Lung (tissue), 12 donors: ENCODE measurements around the gene COX7A2. TPM values are rescaled to one million over a fixed set of nuclear protein-coding genes. Genes with fewer than 3 reads are reported as not detected.

ENCODE experiments used
- ATAC-seq: fragments of 200-7000 bp; cut with Tn5 transposase; one replicate; pipeline ENCODE4 v1.9.1; 2020; ENCODE audit warnings: moderate number of reproducible peaks; ENCODE audit not compliant: insufficient read depth, low FRiP score
- DNase-seq, 3 donors: peaks; one replicate each; pipeline ENCODE4 v3.0.0-alpha.2; 2013 to 2017
- H3K27ac ChIP-seq, 2 donors: one replicate each; pipeline ENCODE4 v1.5.1; 2013; ENCODE audit warnings: mild to moderate bottlenecking in 2 of 2, moderate library complexity in 2 of 2, control low read depth in 1 of 2, inconsistent platforms in 1 of 2, low read depth in 1 of 2, low read length in 1 of 2
- H3K27me3 ChIP-seq, 3 donors: one replicate each; pipeline ENCODE4 v1.5.1; 2013; ENCODE audit warnings: low read length in 2 of 3; ENCODE audit not compliant: control insufficient read depth in 3 of 3, insufficient read depth in 3 of 3
- H3K36me3 ChIP-seq, 4 donors: one replicate each; pipeline ENCODE4 v1.5.1; 2013; ENCODE audit warnings: low read length in 4 of 4, mild to moderate bottlenecking in 1 of 4, moderate library complexity in 1 of 4; ENCODE audit not compliant: control insufficient read depth in 4 of 4, insufficient read depth in 4 of 4
- H3K4me1 ChIP-seq, 5 donors: one replicate each; pipeline ENCODE4 v1.5.1; 2013; ENCODE audit warnings: low read length in 5 of 5, mild to moderate bottlenecking in 2 of 5, moderate library complexity in 1 of 5; ENCODE audit not compliant: control insufficient read depth in 5 of 5, insufficient read depth in 5 of 5
- H3K4me3 ChIP-seq: one replicate; pipeline ENCODE4 v1.5.1; 2013; ENCODE audit warnings: mild to moderate bottlenecking, control low read depth, moderate library complexity
- H3K9ac ChIP-seq, 2 donors: one replicate each; pipeline ENCODE4 v1.5.1; 2013; ENCODE audit warnings: low read length in 2 of 2, control low read depth in 1 of 2; ENCODE audit not compliant: insufficient read depth in 1 of 2
- H3K9me3 ChIP-seq, 4 donors: one replicate each; pipeline ENCODE4 v1.5.1; 2013; ENCODE audit warnings: low read length in 3 of 4, mild to moderate bottlenecking in 1 of 4, moderate library complexity in 1 of 4; ENCODE audit not compliant: control insufficient read depth in 4 of 4, insufficient read depth in 3 of 4
- CTCF ChIP-seq: IDR thresholded peaks from 2 replicates; pipeline ENCODE4 v1.5.1; 2012; ENCODE audit warnings: mild to moderate bottlenecking; ENCODE audit errors: control extremely low read depth, extremely low read depth
- WGBS, 2 donors: extraction: QIAGEN DNeasy Blood & Tissue Kit; methylation state at CpG; one replicate each; pipeline ENCODE4 v1.1.7; 2013; 5-methylcytosine and 5-hydroxymethylcytosine counted together
- polyA plus RNA-seq, 2 donors: library from polyadenylated mRNA; stranded (reverse); fragments of 200-250 nt; gene quantifications; one replicate each; pipeline ENCODE4 v1.2.1, GENCODE V29; 2013
- total RNA-seq, 2 donors: library from RNA; depleted of rRNA in 1 of 2; stranded (reverse); fragments of >200 nt in 1 of 2; gene quantifications; one replicate each; pipeline ENCODE4 v1.2.1, GENCODE V29; 2014 to 2021
- donor health status: control.
- donor health status: control.
- donor health status: Bipolar disorder and iron deficiency.
- donor health status: healthy.
- donor health status: DM: yes; HTN: yes; CAD: no.

Gene COX7A2
- total and polyA plus RNA-seq, 4 donors = 43.1 to 557 (median 398) TPM

- Histone ChIP-seq H3K4me3 (no peak overlapping the region), H3K9me3 (no peaks in the 10 kb centered on the region), H3K27me3 (no peaks in the 10 kb centered on the region), H3K36me3 (peaks cover 0 to 4% (median 0%) of the 10 kb centered on the region in 4 donors), H3K4me1 (peaks cover 0 to 48% (median 23%) of the 10 kb centered on the region in 5 donors), H3K9ac (peak overlapping the region; percentile 4 to 30), H3K27ac (no peak overlapping the region)
- no peak for TF ChIP-seq CTCF
- DNase-seq = no peak
- no peak for ATAC-seq
Observed at GRCh38 chr6:75281653-75282052, 38.1 kb upstream of the COX7A2 start.

GRCh38 chr6:75280131-75280855, 36.7 kb upstream of the COX7A2 start:
- Histone ChIP-seq H3K36me3 (peaks cover 0 to 4% (median 1%) of the 10 kb centered on the region in 4 donors), H3K27ac (no peak overlapping the region), H3K9me3 (no peaks in the 10 kb centered on the region), H3K4me3 (no peak overlapping the region), H3K27me3 (no peaks in the 10 kb centered on the region), H3K9ac (no peak overlapping the region), H3K4me1 (peaks cover 0 to 38% (median 23%) of the 10 kb centered on the region in 5 donors)
- TF ChIP-seq CTCF = no peak
- no peak for ATAC-seq
- peak in 1 of 3 donors; percentile 43 for DNase-seq
- 64 to 82% methylated on average over 4 of the region's 4 CpGs for WGBS, 2 donors

- H3K9me3 ChIP-seq = no peaks in the 10 kb centered on the region
- H3K36me3 ChIP-seq = peaks cover 0 to 4% (median 1%) of the 10 kb centered on the region in 4 donors
- no peak overlapping the region for H3K9ac ChIP-seq
- H3K27ac ChIP-seq = no peak overlapping the region
- H3K27me3 ChIP-seq = no peaks in the 10 kb centered on the region
- H3K4me1 ChIP-seq = peaks cover 0 to 38% (median 23%) of the 10 kb centered on the region in 5 donors
- ATAC-seq (no peak), DNase-seq (no peak)
- 70 to 73% methylated on average over 2 of the region's 2 CpGs for WGBS, 2 donors
- no peak for TF ChIP-seq CTCF
- H3K4me3 ChIP-seq = no peak overlapping the region
Observed at GRCh38 chr6:75279418-75279817, 35.8 kb upstream of the COX7A2 start.
